CD4-positive, alpha-beta T cell treated with Interleukin-17A for 1 hour (primary cell): Measurements from ENCODE around the gene SGIP1.

Source experiments
- DNase-seq: peaks from one replicate; pipeline ENCODE4 v3.0.0-alpha.2; 2020

SGIP1 gene

DNA sequence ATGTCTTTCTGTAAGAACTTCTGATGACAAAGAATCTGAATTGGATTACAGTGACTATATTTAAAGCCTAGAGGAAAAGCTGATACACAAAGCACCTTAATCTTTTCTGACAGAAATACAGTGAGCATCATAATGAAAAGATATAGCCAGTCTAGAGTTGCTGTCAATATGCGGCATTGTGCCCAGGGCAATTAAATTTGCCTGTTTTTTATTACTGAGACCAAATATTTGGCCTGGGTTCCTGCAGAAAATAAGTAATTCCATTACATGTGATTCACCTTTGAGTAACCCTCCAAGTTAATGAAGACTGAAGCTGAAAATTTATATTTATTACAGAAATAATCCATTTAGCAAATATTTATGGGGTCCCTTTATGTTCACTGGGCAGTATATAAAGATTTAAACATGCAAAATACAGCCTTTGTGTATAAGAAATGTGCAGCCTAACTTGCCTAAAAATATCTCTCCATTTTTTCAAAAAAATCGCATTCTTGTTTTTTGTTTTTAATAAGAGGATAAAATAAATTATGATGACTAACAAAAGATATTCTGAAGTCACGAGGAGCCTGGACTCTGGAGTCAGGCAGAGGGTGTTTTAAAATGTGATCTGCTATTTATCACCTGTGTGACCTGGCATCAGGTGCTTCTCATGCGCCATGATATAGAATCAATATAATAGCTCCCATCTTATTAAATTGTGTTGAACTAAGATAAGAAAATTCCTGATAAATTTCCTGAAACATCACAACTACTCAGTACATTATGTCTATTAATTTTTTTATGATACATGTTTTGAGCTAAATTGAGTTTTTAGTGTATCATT, 83.6 kb downstream of the SGIP1 start:
- DNase-seq, result no peak

GRCh38 chr1:66618390-66618789, 84.4 kb downstream of the SGIP1 start:
- no peak for DNase-seq

DNA sequence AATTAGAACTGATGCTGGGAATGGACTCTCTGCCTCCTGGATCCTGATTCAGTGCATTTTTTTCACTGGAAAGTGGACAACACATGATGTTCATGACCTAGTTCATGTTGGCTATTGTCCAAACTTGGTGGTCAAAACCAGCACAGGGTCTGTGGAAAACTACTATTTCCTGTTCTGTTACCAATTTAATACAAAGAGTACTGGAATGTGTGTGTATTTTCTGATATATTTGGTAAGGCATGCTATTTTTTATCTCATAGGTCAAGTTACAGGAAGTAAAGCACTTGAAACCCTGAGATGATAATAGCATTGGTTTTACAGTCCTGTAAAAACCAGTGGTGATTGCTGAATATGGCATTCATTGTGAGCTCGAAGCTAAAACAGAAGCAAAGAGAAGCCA, 89.9 kb downstream of the SGIP1 start:
- DNase-seq, result no peak

DNA sequence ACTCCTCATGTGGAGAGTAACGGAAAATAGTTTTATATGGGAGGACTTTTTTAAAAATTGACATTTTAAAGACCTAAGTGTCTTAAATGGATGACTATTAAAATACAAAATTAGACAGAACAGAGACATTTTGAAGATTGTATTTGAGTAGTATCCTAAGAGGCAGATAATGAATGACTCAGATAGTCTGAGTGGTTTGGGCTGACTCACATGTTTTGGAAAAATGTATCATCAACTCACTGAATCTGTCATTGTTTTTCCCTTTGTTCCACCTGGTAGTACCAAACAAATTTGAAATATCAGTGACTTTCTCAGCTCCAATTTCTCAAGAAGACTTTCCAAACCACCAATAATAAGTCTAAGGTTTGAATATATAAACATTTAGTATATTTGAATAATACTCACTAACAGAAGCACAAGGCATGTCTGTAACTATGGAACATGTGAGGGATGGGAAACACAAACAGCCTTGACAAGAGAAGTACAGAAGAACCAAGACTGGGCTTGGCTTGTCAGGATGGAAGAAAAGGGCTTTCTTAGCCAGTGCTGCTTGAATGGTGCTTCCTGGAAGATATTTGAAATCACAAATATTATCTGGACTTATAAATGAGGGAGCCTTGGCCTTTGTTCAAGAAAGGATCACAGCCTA, 90.6 kb downstream of the SGIP1 start:
- DNase-seq, result no peak

DNA sequence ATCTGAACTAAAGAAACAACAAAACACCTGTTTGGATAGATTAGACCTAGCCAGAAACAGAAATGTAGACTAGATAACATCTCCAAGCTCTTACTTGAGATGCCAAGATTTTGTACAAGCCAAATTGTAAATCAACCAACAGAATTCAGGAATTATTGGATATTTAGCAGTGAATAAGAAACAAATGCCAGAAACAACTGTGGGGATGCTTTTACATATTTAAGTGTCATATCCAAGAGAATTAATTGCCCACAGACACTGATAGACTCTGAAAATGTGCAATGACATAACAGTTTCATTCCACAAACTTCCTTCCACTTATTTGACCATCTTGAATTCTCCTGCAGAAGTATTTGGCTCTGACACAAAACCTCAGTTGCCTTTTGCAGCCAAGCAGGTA, 92.3 kb downstream of the SGIP1 start:
- no peak for DNase-seq

- DNase-seq, result no peak
Observed at GRCh38 chr1:66628926-66629325, 95.0 kb downstream of the SGIP1 start.

- DNase-seq, result no peak
Observed at GRCh38 chr1:66633159-66633558, 99.2 kb downstream of the SGIP1 start.

GRCh38 chr1:66637146-66637545, 103.2 kb downstream of the SGIP1 start:
- DNase-seq, result no peak

DNA sequence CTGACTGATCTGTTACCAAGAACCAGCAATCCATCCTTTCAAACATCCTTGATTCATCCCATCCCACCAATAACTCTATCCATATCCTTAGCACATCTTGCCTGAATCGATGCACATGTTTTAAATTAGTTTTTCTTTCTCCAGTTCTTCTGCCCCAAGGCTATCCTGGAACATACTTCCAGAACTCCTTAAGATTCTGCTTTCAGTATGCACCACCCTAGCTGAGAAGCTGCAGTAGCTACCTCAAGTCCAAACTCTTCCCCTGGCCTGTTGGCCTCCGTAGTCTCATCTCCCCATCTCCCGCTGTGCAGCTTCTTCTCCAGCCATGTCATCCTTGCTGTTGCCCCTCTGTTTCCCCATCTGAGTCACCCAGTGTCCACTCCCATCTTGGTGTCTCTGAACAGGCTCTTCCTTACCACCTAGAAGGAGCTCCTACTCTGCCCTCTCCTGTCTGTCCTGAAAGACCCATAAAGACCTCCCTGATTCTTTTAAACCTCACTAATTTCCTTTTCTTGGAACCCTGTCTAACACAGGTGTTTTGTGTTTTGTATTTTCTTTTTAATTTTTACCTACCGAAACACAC, 108.0 kb downstream of the SGIP1 start:
- no peak for DNase-seq

GRCh38 chr1:66642992-66643391, 109.0 kb downstream of the SGIP1 start:
- no peak for DNase-seq

GRCh38 chr1:66644331-66644730, 110.4 kb downstream of the SGIP1 start:
- DNase-seq, result no peak

DNA sequence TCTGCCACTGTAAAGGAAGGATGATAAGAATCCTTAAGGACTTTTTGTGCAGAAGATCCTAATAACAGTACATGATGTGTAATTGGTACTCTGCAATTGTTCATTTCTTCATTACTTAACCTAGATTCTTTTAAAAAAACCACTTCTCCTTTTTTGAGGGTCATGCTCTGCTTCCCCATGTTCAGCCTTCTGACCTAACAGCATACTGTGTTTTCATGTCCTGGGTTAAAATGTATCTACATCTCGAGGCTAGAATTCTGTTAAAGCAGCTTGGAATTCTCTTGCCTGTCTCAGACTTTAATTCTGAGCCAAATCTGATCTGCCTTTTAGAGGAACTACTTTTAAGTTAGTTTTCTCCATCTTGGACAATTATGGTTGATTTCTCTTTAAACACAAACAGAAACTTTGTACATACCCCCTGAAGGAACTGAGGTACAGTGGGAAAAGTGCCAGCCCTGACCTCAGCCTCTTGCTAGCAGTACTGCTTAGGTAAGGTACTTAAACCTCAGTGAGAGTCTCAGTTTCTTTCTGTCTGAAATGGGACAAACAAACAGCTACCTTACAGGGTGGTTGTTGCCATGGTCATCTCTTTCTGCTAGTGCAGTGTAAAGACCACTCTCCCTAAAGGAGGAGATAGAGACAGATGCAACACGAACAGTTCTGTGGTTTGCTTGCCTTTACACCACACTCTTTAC, 115.1 kb downstream of the SGIP1 start:
- DNase-seq, result no peak

GRCh38 chr1:66652556-66652955, 118.6 kb downstream of the SGIP1 start:
- DNase-seq, result no peak

GRCh38 chr1:66654643-66655042, 120.7 kb downstream of the SGIP1 start:
- DNase-seq, result no peak

DNA sequence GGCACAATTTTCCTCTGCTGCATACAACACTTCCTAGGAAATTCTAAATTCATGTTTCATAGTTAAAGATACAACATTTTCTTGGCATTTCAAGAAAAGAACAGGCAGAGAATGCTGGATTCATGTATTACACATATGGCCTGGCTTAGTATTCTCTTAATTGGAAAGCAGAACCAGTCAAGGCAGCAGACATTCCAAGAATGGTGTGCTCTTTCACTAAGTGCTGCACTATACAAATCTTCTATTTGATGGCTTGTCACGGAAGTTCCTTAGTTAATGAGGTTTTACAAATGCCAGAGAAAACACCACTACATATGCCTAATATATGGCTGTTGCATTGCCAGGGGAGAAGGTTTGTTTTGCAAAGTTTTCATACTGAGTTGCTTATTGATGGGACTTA, 137.5 kb downstream of the SGIP1 start:
- DNase-seq, result no peak

- no peak for DNase-seq
Observed at GRCh38 chr1:66676613-66677298, 142.8 kb downstream of the SGIP1 start.

DNA sequence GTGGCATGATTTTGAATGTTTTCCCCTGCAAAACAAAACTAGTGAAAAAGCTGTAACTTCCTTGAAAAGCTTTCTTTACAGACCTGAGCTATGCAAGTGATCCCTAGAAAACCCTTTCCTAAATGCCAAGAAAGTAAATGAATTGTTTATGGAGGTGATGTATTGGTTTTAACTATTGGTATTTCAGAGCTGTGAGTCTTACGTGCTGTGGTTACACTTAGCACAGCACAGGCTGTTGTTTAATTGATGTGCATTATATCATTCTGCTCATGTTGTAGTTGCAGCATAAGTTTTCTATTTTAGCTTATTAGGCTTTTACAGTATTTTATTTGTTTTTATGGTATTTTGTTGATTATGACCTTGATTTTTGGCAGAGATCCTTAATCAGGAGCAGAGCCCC, 144.2 kb downstream of the SGIP1 start:
- no peak for DNase-seq

DNA sequence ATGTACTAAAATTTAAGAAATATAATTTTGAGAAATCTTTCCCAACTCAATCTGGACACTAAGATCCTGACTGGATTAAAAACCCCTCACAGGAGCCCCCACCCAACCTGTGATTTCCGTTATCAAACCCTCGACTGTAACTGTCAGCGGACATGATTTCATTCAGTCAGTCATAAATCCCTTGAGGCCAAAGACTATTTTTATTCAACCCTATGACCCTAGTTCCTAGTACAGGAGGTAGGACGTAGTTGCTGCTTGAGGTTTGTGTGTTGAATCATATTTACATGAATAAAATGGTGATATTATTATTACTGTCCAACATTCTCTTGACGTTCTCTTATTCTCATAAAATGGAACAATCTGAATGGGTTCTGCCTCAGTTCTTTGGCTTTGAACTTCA, 145.2 kb downstream of the SGIP1 start:
- DNase-seq, result no peak

- DNase-seq, result no peak
Observed at GRCh38 chr1:66681686-66682085, 147.7 kb downstream of the SGIP1 start.

DNA sequence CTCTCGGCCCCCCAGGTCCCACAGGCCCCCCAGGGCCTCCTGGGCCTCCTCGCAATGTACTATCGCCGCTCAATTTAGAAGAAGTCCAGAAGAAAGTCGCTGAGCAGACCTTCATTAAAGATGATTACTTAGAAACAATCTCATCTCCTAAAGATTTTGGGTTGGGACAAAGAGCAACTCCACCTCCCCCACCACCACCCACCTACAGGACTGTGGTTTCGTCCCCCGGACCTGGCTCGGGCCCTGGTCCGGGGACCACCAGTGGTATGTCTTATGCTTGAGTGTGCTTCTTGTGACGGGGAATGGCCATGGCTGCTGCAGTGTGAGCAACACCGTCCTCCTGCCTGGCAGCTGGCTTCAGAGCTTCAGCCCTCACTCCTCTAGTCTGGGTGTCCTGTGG, 148.2 kb downstream of the SGIP1 start:
- DNase-seq, result no peak

GRCh38 chr1:66684353-66684752, 150.4 kb downstream of the SGIP1 start:
- DNase-seq, result no peak

GRCh38 chr1:66685265-66685664, 151.3 kb downstream of the SGIP1 start:
- DNase-seq, result no peak

GRCh38 chr1:66685670-66686069, 151.7 kb downstream of the SGIP1 start:
- no peak for DNase-seq
